B cell (primary cell): ENCODE results near the gene GYS1. TPM values are rescaled to one million over a fixed set of nuclear protein-coding genes. Genes with fewer than 3 reads are reported as not detected.
A peak's percentile ranks its signal among the peaks of the same experiment; 100 is the strongest.

ENCODE experiments used
- ATAC-seq: fragments of 200-7000 bp; cut with Tn5 transposase; one replicate; pipeline ENCODE4 v1.10.0; 2021; ENCODE audit warnings: low read depth, mild to moderate bottlenecking, moderate number of reproducible peaks, moderate library complexity
- CTCF ChIA-PET: fragments of 350-600 bp; sonication (Branson Sonifier 250); formaldehyde crosslinking; loops from one replicate; lab custom pipeline; 2021; ENCODE audit warnings: antibody characterized with exemption, inconsistent platforms; lab: Charles Lee
- POLR2A ChIA-PET: fragments of 350-600 bp; sonication (Branson Sonifier 250); formaldehyde crosslinking; loops from one replicate; lab custom pipeline; 2021; ENCODE audit warnings: antibody characterized with exemption; lab: Charles Lee
- DNase-seq: peaks from one replicate; pipeline ENCODE4 v3.0.0; 2013
- H2AFZ ChIP-seq: 2 replicates; pipeline ENCODE4 v1.6.1; 2012; ENCODE audit warnings: mild to moderate bottlenecking, low read depth, low read length; ENCODE audit not compliant: insufficient read depth, poor library complexity, severe bottlenecking
- H3K27ac ChIP-seq, 2 donors: 1 replicate in 1 of 2; 2 replicates in 1 of 2; pipeline ENCODE4 v1.5.1; 2012 to 2013; ENCODE audit warnings: low read length in 2 of 2, mild to moderate bottlenecking in 2 of 2, moderate library complexity in 1 of 2
- H3K27me3 ChIP-seq, 4 experiments: fragments of 200-600 bp in 1 of 4; sonication (generic) in 1 of 4; replicated peaks in 1 of 4; 1 replicate in 2 of 4; 2 replicates in 2 of 4; pipeline versions ENCODE4 v1.6.1 to v1.7.0; 2013 to 2016; ENCODE audit warnings: low read length in 3 of 4, mild to moderate bottlenecking in 2 of 4, mixed read lengths in 1 of 4, moderate library complexity in 1 of 4; ENCODE audit not compliant: insufficient read depth in 4 of 4, control insufficient read depth in 3 of 4; ENCODE audit errors: control extremely low read depth in 1 of 4
- H3K36me3 ChIP-seq, 2 experiments: replicated peaks in 1 of 2; 1 replicate in 1 of 2; 2 replicates in 1 of 2; pipeline versions ENCODE4 v1.6.1 to v1.7.1; 2013; ENCODE audit warnings: low read length in 1 of 2; ENCODE audit not compliant: insufficient read depth in 2 of 2, control insufficient read depth in 1 of 2; ENCODE audit errors: control extremely low read depth in 1 of 2, extremely low read depth in 1 of 2
- H3K4me1 ChIP-seq, 2 donors: fragments of 200-600 bp in 1 of 2; sonication (generic) in 1 of 2; 1 replicate in 1 of 2; 2 replicates in 1 of 2; pipeline versions ENCODE4 v1.5.1 to v1.6.1; 2013 to 2017; ENCODE audit warnings: low read length in 2 of 2; ENCODE audit not compliant: control insufficient read depth in 2 of 2, insufficient read depth in 2 of 2
- H3K4me2 ChIP-seq: replicated peaks from 2 replicates; pipeline ENCODE3; 2012; ENCODE audit warnings: mild to moderate bottlenecking, low read depth, low read length; ENCODE audit not compliant: poor library complexity, severe bottlenecking
- H3K4me3 ChIP-seq, 5 experiments: fragments of 200-600 bp in 1 of 5; sonication (generic) in 1 of 5; 1 replicate in 3 of 5; 2 replicates in 2 of 5; pipeline versions ENCODE4 v1.5.1 to v1.7.0; 2011 to 2016; ENCODE audit warnings: low read length in 4 of 5, mild to moderate bottlenecking in 4 of 5, low read depth in 2 of 5, control low read depth in 1 of 5, moderate library complexity in 1 of 5; ENCODE audit not compliant: insufficient read depth in 1 of 5; ENCODE audit errors: control extremely low read depth in 1 of 5, extremely low read depth in 1 of 5
- H3K79me2 ChIP-seq: fragments of 200-600 bp; sonication (generic); one replicate; pipeline ENCODE4 v1.6.0; 2016; ENCODE audit warnings: low read length; ENCODE audit not compliant: control insufficient read depth, insufficient read depth
- H3K9ac ChIP-seq: fragments of 200-600 bp; sonication (generic); 2 replicates; pipeline ENCODE4 v1.6.1; 2017; ENCODE audit warnings: mild to moderate bottlenecking, low read length, moderate library complexity
- H3K9me3 ChIP-seq, 3 donors: one replicate each; pipeline versions ENCODE4 v1.6.1 to v1.7.1; 2013; ENCODE audit warnings: low read length in 2 of 3; ENCODE audit not compliant: control insufficient read depth in 2 of 3, insufficient read depth in 1 of 3; ENCODE audit errors: control extremely low read depth in 1 of 3
- H4K20me1 ChIP-seq: 2 replicates; pipeline ENCODE4 v1.6.0; 2012; ENCODE audit warnings: mild to moderate bottlenecking, low read length; ENCODE audit not compliant: insufficient read depth, control insufficient read depth, poor library complexity, severe bottlenecking
- H3K27ac Mint-ChIP-seq: one replicate; pipeline ENCODE4 v1.8.0; 2021; ENCODE audit warnings: mixed read lengths
- H3K27me3 Mint-ChIP-seq: one replicate; pipeline ENCODE4 v1.8.0; 2021; ENCODE audit warnings: mixed read lengths
- H3K4me1 Mint-ChIP-seq: one replicate; pipeline ENCODE4 v1.8.0; 2021; ENCODE audit warnings: mixed read lengths
- H3K4me3 Mint-ChIP-seq: one replicate; pipeline ENCODE4 v1.8.0; 2021; ENCODE audit warnings: mixed read lengths
- H3K9me3 Mint-ChIP-seq: one replicate; pipeline ENCODE4 v1.8.0; 2022; ENCODE audit warnings: mixed read lengths; ENCODE audit not compliant: insufficient read depth
- CTCF ChIP-seq: fragments of 200-600 bp; IDR thresholded peaks from one replicate; pipeline ENCODE4 v1.8.0; 2022; ENCODE audit warnings: antibody characterized with exemption, mild to moderate bottlenecking
- EZH2 ChIP-seq: IDR thresholded peaks from 2 replicates; pipeline ENCODE4 v1.6.1; 2012; ENCODE audit warnings: borderline replicate concordance, low read depth, mild to moderate bottlenecking, moderate library complexity, low read length; ENCODE audit not compliant: insufficient read depth, poor library complexity, severe bottlenecking
- WGBS: methylation state at CpG from one replicate; pipeline ENCODE4 v1.1.5; 2013; ENCODE audit warnings: missing lambda C conversion rate; ENCODE audit not compliant: insufficient coverage; 5-methylcytosine and 5-hydroxymethylcytosine counted together
- intact Hi-C: fragments of 100-400 bp; cut with micrococcal nuclease; formaldehyde crosslinking; loops from one replicate; pipeline ENCODE4 v1.10.0; 2022
- polyA plus RNA-seq: library from polyadenylated mRNA; depleted of rRNA; stranded (reverse); fragments of >200 nt; gene quantifications from 2 replicates; pipeline ENCODE4 v1.2.3, GENCODE V29; 2012
- total RNA-seq, 2 donors: library from RNA; stranded (reverse); fragments of 120-200 nt in 1 of 2; gene quantifications; 1 replicate in 1 of 2; 2 replicates in 1 of 2; pipeline versions ENCODE4 v1.2.3 to v1.2.4, GENCODE V29; 2013 to 2022

GYS1 gene
- total and polyA plus RNA-seq, 2 donors (not counting 1 experiment from before 2014, with no cell fraction given), result 28.9 to 62.7 TPM

GRCh38 chr19:49004133-49004532 lies 11.0 kb upstream of the GYS1 start:
- H3K4me1 ChIP-seq, result peaks cover 0 to 6% of the 10 kb centered on the region in 2 donors
- CTCF ChIA-PET, result interaction anchor here (0.7 to 1.0 kb wide), 3 partner anchors 15 to 214 kb away, joined by 3 to 5 read pairs (median 3); no protein-coding TSS in a partner anchor
- H3K9me3 ChIP-seq, result no peaks in the 10 kb centered on the region
- DNase-seq (no peak), ATAC-seq (no peak)
- TF ChIP-seq EZH2, result no peak
- TF ChIP-seq CTCF, result no peak
- H3K4me3 ChIP-seq, result no peak overlapping the region
- 100% methylated on average over 7 of the region's 15 CpGs for WGBS
- Mint-ChIP-seq H3K4me3 (no peak overlapping the region), H3K27ac (no peak overlapping the region), H3K9me3 (no peaks in the 10 kb centered on the region), H3K4me1 (peaks cover 5% of the 10 kb centered on the region), H3K27me3 (no peaks in the 10 kb centered on the region)
- H3K4me2 ChIP-seq, result no peak overlapping the region
- H3K27me3 ChIP-seq, result no peaks in the 10 kb centered on the region
- H3K9ac ChIP-seq, result no peak overlapping the region
- H3K36me3 ChIP-seq, result peaks cover 0 to 39% of the 10 kb centered on the region in 2 experiments
- peaks cover 6% of the 10 kb centered on the region for H4K20me1 ChIP-seq
- peaks cover 4% of the 10 kb centered on the region for H3K79me2 ChIP-seq
- POLR2A ChIA-PET, result no interaction called here
- H2AFZ ChIP-seq, result no peak overlapping the region
- intact Hi-C loops, result no loop called here
- no peak overlapping the region for H3K27ac ChIP-seq

DNA sequence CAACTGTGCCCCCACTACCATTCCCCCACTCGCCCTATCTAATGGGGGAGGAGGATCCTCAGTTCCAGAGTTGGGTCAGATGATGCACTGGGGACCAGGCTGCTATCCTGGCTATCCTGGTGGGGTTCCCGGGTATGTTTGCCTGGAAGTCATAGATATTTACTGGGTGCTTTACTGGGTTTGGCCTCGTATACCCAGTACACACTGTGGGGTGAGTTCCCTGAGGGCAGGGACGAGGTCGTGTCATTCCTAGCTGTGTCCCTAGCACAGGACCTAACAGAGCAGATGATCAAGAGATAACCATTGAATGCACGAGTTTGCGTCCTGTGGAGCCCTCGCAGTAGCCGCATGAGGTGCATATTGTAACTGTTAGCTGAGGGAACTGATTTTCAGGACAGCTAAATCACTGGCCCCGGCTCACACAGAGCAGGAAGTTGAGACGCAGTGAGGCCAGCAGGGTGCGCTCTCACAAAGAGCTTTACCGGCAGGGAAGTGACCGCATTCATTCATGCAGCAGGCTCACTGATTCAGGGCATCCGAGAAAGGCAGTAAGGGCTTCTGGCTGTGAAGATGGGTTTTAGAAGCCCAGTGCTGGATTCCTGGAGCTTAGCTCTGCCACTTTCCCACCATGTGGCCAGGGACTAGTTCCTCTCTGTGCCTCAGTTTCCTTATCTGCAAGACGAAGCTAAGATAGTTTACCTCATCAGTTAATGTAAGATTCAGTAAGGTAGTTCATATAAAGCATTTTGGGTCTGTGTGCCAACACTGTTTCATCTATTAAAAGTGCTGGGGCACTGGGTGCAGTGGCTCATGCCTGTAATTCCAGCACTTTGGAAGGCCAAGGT lies 6.6 kb upstream of the GYS1 start:
- no peaks in the 10 kb centered on the region for H3K27me3 Mint-ChIP-seq
- H3K9me3 Mint-ChIP-seq, result no peaks in the 10 kb centered on the region
- Histone ChIP-seq H3K79me2 (peaks cover 42% of the 10 kb centered on the region), H3K4me3 (no peak overlapping the region), H2AFZ (no peak overlapping the region), H3K9ac (no peak overlapping the region), H3K4me2 (no peak overlapping the region), H3K27me3 (no peaks in the 10 kb centered on the region), H3K27ac (no peak overlapping the region), H3K9me3 (no peaks in the 10 kb centered on the region), H4K20me1 (peaks cover 20% of the 10 kb centered on the region), H3K4me1 (peaks cover 0 to 11% of the 10 kb centered on the region in 2 donors), H3K36me3 (peaks cover 0 to 14% of the 10 kb centered on the region in 2 experiments)
- CTCF ChIA-PET, result interaction anchor here (0.8 to 1.8 kb wide), 16 partner anchors 9 to 889 kb away, joined by 3 to 10 read pairs (median 4); partner anchors contain the start of gene PLA2G4C
- ATAC-seq (peak; percentile 75), DNase-seq (peak; percentile 68)
- no peak overlapping the region for H3K27ac Mint-ChIP-seq
- intact Hi-C loops, result loop anchor here (10.0 kb wide), 1 partner anchor 115 kb away; the partner anchor contains the start of genes C19orf73, LIN7B and PPFIA3
- H3K4me3 Mint-ChIP-seq, result no peak overlapping the region
- 70% methylated on average over 15 of the region's 16 CpGs for WGBS
- no peak for TF ChIP-seq EZH2
- peak; percentile 75 for TF ChIP-seq CTCF
- H3K4me1 Mint-ChIP-seq, result peaks cover 11% of the 10 kb centered on the region
- POLR2A ChIA-PET, result interaction anchor here (0.5 to 1.2 kb wide), 3 partner anchors 18 to 208 kb away, joined by 3 read pairs; no protein-coding TSS in a partner anchor
